GM21526 (cell line): ENCODE measurements around the gene TULP4.
"Not testable (repeated sequence)": the region's sequence is repeated elsewhere in the genome, so short reads cannot be mapped to it uniquely, and the experiment has no call there.

Experiments
- ATAC-seq: cut with Tn5 transposase; IDR thresholded peaks from one replicate; pipeline ENCODE4 v1.9.1; 2021; ENCODE audit warnings: moderate library complexity; ENCODE audit not compliant: unreplicated experiment, low FRiP score

Gene TULP4

GRCh38 chr6:158324136-158324535 lies 11.9 kb downstream of the TULP4 start:
- no peak for ATAC-seq

- ATAC-seq, result no peak
These were observed 14.9 kb downstream of the TULP4 start for GRCh38 chr6:158327211-158327610.

- no peak for ATAC-seq
These were observed 16.7 kb downstream of the TULP4 start for GRCh38 chr6:158328952-158329351.

GRCh38 chr6:158329531-158329930 lies 17.3 kb downstream of the TULP4 start:
- no peak for ATAC-seq

GRCh38 chr6:158330016-158330415 lies 17.8 kb downstream of the TULP4 start:
- ATAC-seq, result no peak

- ATAC-seq, result no peak
These were observed 20.0 kb downstream of the TULP4 start for GRCh38 chr6:158332237-158332636.

- ATAC-seq, result no peak
These were observed 20.8 kb downstream of the TULP4 start for GRCh38 chr6:158333094-158333493.

- ATAC-seq, result no peak
These were observed 22.3 kb downstream of the TULP4 start for GRCh38 chr6:158334534-158334933.

- ATAC-seq, result no peak
These were observed 25.1 kb downstream of the TULP4 start for GRCh38 chr6:158337332-158337731.

GRCh38 chr6:158338311-158339112 lies 26.2 kb downstream of the TULP4 start:
- no peak for ATAC-seq

GRCh38 chr6:158339197-158339596 lies 26.9 kb downstream of the TULP4 start:
- ATAC-seq, result not testable (repeated sequence)

- no peak for ATAC-seq
These were observed 28.0 kb downstream of the TULP4 start for GRCh38 chr6:158340252-158340651.

- no peak for ATAC-seq
These were observed 32.3 kb downstream of the TULP4 start for GRCh38 chr6:158344534-158344933.

- ATAC-seq, result not testable (repeated sequence)
These were observed 33.2 kb downstream of the TULP4 start for GRCh38 chr6:158345444-158345843.

- ATAC-seq, result no peak
These were observed 35.1 kb downstream of the TULP4 start for GRCh38 chr6:158347335-158347734.

- ATAC-seq, result not testable (repeated sequence)
These were observed 36.7 kb downstream of the TULP4 start for GRCh38 chr6:158348737-158349504.

- ATAC-seq, result not testable (repeated sequence)
These were observed 37.4 kb downstream of the TULP4 start for GRCh38 chr6:158349505-158350275.

GRCh38 chr6:158350731-158351130 lies 38.5 kb downstream of the TULP4 start:
- not testable (repeated sequence) for ATAC-seq

- no peak for ATAC-seq
These were observed 41.9 kb downstream of the TULP4 start for GRCh38 chr6:158353883-158354877.
